Stimulated activated CD4-positive, alpha-beta T cell treated with anti-CD3 and anti-CD28 coated beads, TNF-alpha, amount 100 ng/mL, for 24 hours (primary cell): ENCODE data around the gene PLEKHA8.
A peak's percentile ranks its signal among the peaks of the same experiment; 100 is the strongest.

Source experiments
- DNase-seq, 3 experiments: peaks; one replicate each; pipeline ENCODE4 v3.0.0-alpha.2; 2020; ENCODE audit warnings: low read depth in 3 of 3

PLEKHA8 gene

GRCh38 chr7:30022991-30023390 lies 5.2 kb upstream of the PLEKHA8 start:
- no peak for DNase-seq

DNA sequence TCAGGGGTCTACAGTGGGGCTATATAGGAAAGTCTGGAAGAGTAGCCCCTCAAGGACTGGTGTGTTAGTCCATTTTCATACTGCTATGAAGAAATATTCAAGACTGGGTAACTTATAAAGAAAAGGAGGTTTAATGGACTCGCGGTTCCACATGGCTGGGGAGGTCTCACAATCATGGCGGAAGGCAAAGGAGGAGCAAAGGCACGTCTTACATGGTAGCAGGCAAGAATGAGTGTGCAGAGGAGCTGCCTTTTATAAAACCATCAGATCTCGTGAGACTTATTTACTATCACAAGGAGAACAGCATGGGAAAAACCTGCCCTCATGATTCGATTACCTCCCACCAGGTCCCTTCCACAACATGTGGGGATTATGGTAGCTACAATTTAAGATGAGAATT lies 4.7 kb upstream of the PLEKHA8 start:
- DNase-seq = no peak

DNA sequence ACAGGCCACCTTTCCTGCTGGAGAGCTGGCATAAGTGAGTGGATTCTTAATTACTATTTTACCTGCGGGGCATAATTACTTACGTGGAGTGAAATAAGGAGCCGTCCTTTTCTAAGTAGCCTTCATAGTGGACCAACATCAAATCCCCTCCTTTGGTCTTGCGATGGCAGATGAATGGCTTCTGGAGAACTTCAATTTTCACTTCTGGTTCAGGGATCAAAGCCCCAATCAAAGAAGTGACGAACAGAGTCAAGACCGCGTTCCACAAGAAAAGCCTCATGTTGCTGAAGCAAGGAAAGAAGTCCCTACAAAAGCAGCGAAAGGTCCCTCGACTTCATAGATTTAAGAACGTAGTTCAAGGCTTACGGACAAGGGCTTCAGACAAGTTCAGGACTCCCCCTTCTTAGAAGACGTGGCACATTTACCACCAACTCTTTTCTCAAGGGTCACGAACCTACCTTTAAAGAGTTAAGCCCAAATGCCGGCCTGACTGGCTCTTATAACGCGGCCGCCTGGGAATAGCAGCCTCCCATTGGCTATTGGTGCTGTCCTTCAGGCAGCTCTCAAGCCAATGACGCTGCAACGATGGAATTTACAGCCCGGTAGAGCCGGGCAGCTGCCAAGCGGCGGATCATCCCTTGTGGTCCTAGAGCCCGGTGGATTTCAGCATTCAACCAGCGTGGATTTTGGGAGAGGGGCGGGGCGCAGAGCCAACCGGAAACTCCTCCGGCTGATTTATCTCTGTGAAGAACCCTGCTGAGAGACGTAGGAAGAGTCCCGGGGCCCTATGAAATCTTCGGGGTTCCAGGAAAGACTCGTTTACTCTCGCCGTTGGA lies 1.8 kb upstream of the PLEKHA8 start, which contains the start of gene FKBP14:
TSS of gene FKBP14 (minus strand) at position 474 of the 836 bp plus-strand sequence. CDS start at position 280, 194 bp downstream.
- peak; percentile 82 to 88 (median 87) for DNase-seq

- DNase-seq = no peak
Observed at GRCh38 chr7:30027065-30027456, 1.2 kb upstream of the PLEKHA8 start.

DNA sequence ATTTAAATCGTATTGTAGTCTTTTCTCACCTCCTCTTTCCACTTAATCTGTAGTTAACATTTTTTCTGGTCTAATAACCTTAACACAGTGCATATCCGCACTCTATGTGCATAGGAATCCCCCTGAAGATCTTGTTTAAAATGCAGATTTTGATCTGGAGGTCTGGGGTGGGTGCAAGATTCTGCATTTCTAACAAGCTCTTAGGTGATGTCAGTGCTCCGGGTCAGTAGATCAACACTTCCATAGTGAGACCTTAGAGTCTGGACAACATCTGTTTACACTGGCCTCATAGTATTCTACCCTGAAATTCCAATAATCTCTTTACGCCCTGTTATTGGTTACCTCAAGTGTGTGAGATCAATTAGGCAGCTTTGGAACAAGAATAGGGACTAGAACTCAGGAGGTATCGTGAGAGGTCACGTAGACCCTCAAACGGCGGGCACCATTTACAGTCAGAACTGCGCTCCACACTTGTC lies 434 bp upstream of the PLEKHA8 start:
- no peak for DNase-seq

DNA sequence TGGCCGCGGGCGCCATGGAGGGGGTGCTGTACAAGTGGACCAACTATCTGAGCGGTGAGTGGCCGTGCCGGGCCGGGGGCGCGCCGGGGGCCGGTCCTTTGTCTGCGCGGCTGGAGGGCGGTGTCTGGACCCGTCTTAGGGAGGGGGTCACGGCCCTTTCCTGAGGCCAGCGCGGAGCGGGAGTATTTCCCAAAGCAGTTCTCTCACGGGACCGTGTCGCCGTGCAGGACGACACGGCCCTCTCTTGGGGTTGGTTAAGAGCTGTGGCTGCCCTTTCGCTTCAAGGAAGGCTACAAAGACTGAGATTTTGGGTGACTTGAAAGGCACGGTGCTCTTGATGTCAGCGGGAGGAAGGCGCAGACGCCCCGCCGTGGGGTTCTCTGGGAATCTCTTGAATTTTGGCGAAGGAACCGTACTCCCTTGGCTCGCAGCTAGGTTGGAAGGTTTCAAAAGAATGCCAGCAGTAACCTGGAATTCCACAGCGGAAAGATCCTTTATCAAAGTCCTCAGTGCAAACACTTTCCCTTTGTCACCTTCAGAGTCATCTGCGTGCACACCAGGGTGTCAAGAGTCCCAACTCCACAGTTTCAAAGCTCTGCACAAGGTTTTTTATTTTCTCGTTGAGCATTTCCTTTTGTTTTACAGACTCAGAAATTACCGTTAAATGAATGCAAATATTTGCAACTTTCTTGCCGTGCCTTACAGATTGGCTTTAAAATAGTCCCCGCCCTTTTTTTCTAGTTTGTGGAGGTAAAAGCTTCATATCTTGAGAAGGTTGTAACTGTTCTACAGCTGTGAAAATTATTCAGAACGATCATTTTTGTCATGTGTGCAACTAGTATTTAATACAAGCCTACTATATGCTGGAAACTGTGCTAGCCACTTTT lies 780 bp downstream of the PLEKHA8 start:
- peak in 2 of 3 experiments; percentile 3 to 18 for DNase-seq

GRCh38 chr7:30029696-30030095 lies 1.5 kb downstream of the PLEKHA8 start:
- no peak for DNase-seq

DNA sequence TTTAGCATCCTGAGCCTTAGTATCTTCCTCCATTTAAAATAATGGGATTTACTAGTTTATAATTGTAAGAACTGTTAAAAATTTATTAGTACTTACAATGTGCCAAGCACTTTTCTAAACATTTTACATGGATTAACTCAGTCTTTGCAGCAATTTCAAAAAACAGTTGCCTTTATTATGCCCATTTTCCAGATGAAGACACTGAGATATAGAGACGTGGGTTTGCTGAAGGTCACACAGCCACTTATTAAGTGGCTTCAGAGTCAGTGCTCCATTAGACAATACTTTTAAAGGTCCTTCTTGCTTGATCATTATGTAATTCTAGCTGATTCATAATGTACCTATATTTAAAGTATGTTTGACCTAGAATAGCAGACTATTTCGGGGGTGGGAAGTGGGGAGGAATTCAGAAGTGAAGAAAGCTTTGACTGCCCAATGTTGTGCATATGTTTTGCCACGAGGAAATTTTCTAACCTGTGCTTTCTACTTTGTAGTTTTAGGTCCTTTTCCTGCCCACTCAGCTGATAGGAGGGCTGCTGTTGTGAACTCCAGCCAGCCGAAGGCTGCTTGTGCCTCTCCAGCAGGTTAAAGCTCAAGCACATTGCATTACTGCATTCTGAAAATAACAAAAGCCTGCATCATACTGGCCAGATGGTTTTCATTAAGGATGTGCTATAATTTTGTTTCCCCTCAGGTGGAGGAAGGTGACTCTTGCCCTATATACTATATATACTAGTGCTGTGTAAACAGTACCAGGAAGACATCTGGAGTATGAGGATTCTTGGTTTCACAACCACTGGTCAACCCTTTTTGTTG lies 4.3 kb downstream of the PLEKHA8 start:
- DNase-seq = no peak

DNA sequence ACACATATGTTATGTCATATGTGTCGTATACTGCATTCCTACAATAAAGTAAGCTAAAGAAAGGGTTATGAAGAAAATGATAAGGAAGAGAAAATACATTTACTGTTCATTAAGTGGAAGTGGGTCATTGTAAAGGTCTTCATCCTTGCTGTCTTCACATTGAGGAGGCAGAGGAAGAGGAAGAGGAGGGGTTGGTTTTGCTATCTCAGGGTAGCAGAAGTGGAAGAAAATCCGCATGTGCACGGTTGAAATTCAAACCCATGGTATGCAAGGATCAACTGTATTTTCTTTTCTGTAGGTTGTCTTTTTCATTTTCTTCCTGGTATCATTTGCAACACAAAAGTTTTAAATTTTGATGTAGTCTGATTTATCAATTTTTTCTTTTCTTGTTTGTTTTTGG lies 6.3 kb downstream of the PLEKHA8 start:
- no peak for DNase-seq

DNA sequence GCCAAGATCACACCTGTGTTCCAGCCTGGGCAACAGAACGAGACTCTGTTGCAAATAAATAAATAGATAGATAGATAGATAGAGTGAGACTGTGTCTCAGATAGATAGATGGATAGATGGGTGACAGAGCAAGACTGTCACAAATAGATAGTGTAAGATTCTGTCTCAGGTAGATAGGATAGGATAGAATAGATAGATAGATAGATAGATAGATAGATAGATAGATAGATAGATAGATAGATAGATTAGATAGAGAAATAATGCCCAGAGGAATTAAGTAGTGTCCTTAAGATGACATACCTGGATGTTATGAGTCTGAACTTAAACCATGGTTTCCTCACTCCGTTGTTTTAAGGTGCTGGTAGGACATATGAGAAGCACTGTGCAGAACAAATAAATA lies 8.0 kb downstream of the PLEKHA8 start:
- DNase-seq = no peak

- DNase-seq = no peak
Observed at GRCh38 chr7:30038196-30038980, 10.2 kb downstream of the PLEKHA8 start.

- no peak for DNase-seq
Observed at GRCh38 chr7:30040938-30041337, 12.7 kb downstream of the PLEKHA8 start.

DNA sequence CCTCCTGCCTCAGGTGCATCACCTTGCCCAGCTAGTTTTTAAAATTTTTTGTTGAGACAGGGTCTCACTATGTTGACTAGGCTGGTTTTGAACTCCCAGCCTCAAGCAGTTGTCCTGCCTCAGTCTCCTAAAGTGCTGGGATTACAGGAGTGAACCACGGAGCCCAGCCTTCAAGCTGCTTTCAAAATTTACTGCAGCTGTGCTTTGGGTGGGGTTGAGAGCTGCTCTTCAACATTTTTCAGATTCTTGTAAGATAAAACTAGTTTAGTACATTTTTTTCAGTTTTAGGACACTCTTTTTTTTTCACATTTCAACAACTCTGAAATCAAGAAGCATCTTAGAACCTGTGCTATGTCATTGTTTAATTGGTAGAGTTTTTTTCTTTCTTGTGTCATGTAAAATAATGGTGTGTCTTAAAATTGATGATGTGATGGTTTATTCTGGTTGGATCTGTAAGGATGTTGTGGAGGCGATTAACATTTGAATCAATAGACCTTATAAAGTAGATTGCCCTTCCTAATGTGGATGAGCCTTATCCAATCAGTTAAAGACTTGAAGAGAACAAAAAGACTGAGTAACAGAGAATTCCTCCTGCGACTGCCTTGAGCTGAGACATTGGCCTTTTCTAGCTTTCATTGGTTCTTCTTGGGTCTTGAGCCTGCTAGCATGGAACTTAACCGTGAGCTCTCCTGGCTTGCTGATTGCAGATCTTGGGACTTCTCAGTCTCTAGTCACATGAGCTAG lies 13.5 kb downstream of the PLEKHA8 start:
- DNase-seq = no peak

DNA sequence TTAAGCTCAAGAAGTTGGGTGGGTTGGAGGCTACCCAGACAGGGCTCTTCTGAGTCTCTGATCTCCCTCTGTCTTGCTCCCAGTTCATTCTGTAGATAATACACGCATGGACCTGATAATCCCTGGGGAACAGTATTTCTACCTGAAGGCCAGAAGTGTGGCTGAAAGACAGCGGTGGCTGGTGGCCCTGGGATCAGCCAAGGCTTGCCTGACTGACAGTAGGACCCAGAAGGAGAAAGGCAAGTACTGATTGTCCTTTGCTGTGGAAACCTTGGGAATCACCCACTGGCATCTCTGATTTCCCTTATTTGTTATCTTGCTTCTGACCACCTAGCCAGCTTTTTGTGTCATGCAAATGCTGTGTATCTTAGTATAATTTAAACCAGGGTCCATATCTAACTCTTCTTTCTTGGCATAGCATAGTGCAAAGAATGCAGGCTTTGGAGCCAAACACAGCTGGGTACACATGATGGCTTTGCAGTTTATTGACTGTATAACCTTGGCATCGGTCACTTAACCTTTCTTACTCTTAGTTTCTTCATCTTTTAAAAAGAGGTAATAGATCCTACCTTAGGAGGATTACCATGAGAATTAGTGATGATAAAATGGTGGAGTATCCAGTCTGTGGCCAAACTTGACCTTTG lies 18.0 kb downstream of the PLEKHA8 start:
- DNase-seq = no peak

- no peak for DNase-seq
Observed at GRCh38 chr7:30047124-30047523, 18.9 kb downstream of the PLEKHA8 start.

- DNase-seq = no peak
Observed at GRCh38 chr7:30048582-30048981, 20.4 kb downstream of the PLEKHA8 start.

DNA sequence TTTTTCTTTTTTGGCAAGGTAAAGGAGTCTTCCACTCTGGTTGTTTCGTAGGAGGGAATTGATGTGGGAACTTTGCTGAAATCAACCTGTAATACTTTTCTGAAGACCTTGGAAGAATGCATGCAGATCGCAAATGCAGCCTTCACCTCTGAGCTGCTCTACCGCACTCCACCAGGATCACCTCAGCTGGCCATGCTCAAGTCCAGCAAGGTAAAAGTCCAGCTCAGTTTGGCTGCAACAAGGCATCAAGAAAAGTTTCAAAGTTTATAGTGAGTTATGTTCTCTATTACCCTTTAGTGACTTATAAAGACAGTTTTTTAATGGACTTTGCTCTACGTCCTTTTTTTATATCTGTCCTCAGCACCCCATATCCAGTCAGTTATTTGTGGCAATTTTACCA lies 21.0 kb downstream of the PLEKHA8 start:
- DNase-seq = no peak

- DNase-seq = no peak
Observed at GRCh38 chr7:30053068-30053467, 24.9 kb downstream of the PLEKHA8 start.

DNA sequence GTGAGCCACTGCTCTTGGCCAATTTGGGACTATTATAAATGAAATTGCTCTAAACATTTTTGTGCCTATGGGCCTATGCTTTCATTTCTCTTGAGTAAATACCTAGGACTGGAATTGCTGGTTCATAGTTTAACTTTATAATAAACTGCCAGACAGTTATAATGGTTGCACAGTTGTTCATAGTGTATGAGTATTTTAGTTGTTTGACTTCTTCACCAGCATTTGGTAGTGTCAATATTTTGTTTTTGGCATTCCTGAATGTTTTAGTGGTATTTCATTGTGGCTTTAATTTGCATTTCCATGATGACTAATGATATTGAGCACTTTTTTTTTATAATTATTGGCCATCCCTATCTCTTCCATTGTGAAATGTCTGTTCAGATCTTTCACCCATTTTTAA lies 29.5 kb downstream of the PLEKHA8 start:
- no peak for DNase-seq

GRCh38 chr7:30061786-30062185 lies 33.6 kb downstream of the PLEKHA8 start:
- DNase-seq = peak in 2 of 3 experiments; percentile 3 to 22
